Panc1 (cell line): ENCODE measurements around the gene CSMD2.

ENCODE experiments used
- POLR2AphosphoS5 ChIP-seq: IDR thresholded peaks from 2 replicates; pipeline ENCODE4 v1.6.1; 2012; ENCODE audit warnings: mild to moderate bottlenecking, low read depth, low read length, moderate library complexity
- TCF7L2 ChIP-seq: IDR thresholded peaks from 2 replicates; pipeline ENCODE4 v1.6.1; 2011; ENCODE audit warnings: mild to moderate bottlenecking, low read depth, low read length, inconsistent platforms
- TF ChIP-seq, protein P1 (sequence below): fragments of 450-650 bp; IDR thresholded peaks from 2 replicates; pipeline ENCODE4 v1.5.1; 2017; ENCODE audit warnings: mild to moderate bottlenecking
- TF ChIP-seq, protein P2 (sequence below), 2 experiments: IDR thresholded peaks; 2 replicates each; pipeline ENCODE4 v1.6.1; 2011 to 2012; ENCODE audit warnings: low read depth in 2 of 2, control low read depth in 1 of 2, low read length in 1 of 2, mild to moderate bottlenecking in 1 of 2, moderate library complexity in 1 of 2; ENCODE audit not compliant: insufficient read depth in 1 of 2

DNA sequence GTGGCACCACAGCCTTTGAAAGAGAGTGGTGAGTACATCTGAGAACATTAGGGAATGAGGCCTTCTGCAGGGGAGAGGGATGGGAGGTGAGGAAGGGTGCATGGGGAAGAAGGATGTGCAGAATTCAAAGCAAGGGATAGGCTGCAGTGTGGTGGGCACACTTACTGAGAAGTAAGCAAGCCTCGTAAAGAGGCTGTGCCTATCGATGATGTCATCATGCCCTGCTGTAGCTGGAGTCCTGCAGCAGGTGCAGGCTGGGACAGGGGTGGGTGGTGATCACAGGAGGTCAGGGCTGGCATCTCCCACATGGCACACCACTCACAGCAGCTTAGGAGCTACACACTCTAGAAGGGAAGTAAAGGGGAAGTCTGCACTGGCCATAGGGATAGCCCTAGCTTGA is 676.4 kb downstream of the CSMD2 start:
- TF ChIP-seq, protein P1, sequence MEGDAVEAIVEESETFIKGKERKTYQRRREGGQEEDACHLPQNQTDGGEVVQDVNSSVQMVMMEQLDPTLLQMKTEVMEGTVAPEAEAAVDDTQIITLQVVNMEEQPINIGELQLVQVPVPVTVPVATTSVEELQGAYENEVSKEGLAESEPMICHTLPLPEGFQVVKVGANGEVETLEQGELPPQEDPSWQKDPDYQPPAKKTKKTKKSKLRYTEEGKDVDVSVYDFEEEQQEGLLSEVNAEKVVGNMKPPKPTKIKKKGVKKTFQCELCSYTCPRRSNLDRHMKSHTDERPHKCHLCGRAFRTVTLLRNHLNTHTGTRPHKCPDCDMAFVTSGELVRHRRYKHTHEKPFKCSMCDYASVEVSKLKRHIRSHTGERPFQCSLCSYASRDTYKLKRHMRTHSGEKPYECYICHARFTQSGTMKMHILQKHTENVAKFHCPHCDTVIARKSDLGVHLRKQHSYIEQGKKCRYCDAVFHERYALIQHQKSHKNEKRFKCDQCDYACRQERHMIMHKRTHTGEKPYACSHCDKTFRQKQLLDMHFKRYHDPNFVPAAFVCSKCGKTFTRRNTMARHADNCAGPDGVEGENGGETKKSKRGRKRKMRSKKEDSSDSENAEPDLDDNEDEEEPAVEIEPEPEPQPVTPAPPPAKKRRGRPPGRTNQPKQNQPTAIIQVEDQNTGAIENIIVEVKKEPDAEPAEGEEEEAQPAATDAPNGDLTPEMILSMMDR, result no peak
- TF ChIP-seq, protein P2, sequence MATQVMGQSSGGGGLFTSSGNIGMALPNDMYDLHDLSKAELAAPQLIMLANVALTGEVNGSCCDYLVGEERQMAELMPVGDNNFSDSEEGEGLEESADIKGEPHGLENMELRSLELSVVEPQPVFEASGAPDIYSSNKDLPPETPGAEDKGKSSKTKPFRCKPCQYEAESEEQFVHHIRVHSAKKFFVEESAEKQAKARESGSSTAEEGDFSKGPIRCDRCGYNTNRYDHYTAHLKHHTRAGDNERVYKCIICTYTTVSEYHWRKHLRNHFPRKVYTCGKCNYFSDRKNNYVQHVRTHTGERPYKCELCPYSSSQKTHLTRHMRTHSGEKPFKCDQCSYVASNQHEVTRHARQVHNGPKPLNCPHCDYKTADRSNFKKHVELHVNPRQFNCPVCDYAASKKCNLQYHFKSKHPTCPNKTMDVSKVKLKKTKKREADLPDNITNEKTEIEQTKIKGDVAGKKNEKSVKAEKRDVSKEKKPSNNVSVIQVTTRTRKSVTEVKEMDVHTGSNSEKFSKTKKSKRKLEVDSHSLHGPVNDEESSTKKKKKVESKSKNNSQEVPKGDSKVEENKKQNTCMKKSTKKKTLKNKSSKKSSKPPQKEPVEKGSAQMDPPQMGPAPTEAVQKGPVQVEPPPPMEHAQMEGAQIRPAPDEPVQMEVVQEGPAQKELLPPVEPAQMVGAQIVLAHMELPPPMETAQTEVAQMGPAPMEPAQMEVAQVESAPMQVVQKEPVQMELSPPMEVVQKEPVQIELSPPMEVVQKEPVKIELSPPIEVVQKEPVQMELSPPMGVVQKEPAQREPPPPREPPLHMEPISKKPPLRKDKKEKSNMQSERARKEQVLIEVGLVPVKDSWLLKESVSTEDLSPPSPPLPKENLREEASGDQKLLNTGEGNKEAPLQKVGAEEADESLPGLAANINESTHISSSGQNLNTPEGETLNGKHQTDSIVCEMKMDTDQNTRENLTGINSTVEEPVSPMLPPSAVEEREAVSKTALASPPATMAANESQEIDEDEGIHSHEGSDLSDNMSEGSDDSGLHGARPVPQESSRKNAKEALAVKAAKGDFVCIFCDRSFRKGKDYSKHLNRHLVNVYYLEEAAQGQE (IDR thresholded peaks at IDR 0.05; ENCODE audit: insufficient read depth in 1 of 2, low read depth in 2 of 2, low read length in 1 of 2), result no peak
- TF ChIP-seq POLR2AphosphoS5 (no peak), TCF7L2 (no peak)
